HG03432 (cell line): ENCODE results near the gene DISC1.
A peak's percentile ranks its signal among the peaks of the same experiment; 100 is the strongest.

Experiments used
- ATAC-seq: cut with Tn5 transposase; IDR thresholded peaks from one replicate; pipeline ENCODE4 v1.9.1; 2021; ENCODE audit warnings: mild to moderate bottlenecking, moderate library complexity; ENCODE audit not compliant: unreplicated experiment

DISC1 gene

GRCh38 chr1:231842441-231842840, 215.9 kb downstream of the DISC1 start:
- no peak for ATAC-seq

DNA sequence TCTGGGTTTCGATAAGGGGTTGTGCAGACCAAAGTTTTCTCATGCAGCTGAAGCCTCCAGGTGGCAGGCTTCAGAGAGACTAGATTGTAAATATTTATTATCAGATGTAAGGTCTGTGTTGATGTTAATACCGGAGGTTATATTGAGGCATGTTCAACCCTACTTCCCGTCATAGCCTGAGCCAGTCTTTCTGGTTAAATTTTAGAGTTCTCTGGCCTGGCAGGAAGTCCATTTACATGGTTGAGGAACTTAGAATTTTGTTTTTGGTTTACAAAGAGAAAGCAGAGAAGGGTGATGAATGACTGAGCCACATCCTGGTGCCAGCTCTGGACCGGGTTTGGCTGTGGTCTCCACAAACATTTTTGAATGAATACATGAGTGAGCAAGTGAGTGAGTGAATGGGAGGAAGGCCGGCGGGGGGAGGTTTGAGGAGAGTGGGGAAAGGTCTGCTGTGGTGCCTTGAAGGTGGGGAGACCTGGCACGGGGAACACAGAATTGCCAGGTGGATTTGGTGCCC, 218.5 kb downstream of the DISC1 start:
- ATAC-seq: peak; percentile 42

DNA sequence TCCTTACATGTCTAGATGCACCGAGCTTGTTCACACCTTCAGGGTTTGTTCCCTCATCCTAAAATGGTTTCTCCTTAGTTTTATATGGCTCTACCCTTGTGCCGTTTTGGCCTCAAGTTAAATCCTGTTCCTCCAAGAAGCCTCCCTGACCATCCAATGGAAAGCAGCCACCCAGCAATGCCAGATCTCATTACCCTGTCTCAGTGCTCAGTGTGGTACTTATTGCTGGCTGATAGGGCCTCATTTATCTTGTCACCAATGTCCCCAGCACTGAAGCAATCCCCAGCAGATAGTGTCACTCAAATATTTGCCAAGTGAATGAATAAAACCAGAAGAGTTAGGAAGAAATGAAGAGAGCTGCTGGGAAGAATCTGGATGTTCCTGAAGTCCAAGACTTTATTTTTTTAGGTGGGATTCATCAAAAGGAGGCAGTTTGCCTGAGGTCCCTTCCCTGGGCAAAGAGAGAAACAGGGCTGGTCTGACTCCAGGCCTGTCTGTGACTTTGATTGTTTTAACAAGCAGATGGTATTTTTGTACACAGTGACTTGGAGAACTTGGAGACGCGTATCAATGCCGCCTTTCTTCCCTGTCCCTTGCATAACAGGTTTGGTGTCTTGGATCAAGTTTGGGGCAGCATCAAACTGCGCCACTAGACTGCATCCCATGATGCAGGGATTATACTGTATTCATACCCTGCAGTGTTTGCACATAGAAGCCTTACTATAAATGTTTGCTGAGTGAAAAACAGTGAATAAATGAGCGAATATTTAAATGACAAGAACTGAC, 221.2 kb downstream of the DISC1 start:
- ATAC-seq: no peak

GRCh38 chr1:231849981-231850380, 223.4 kb downstream of the DISC1 start:
- no peak for ATAC-seq

DNA sequence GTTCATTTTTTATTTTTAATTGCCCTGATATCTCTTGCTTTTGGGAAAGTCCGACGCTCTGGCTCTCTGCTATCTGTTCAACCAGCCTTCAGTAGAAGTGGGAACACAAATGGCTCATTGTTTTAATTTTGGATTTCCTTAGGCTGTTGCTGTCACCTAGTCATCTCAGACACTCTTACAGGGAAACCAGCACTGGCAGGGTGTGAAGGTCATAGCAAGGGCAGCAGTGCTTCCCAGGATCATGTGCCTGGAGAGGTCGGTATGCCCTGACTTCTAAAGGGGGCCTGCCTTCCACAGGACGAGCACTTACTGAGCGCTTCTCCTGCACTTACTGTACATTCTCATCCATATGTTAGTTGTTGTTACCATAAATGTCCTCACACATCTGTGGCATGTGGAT, 224.2 kb downstream of the DISC1 start:
- ATAC-seq: no peak

DNA sequence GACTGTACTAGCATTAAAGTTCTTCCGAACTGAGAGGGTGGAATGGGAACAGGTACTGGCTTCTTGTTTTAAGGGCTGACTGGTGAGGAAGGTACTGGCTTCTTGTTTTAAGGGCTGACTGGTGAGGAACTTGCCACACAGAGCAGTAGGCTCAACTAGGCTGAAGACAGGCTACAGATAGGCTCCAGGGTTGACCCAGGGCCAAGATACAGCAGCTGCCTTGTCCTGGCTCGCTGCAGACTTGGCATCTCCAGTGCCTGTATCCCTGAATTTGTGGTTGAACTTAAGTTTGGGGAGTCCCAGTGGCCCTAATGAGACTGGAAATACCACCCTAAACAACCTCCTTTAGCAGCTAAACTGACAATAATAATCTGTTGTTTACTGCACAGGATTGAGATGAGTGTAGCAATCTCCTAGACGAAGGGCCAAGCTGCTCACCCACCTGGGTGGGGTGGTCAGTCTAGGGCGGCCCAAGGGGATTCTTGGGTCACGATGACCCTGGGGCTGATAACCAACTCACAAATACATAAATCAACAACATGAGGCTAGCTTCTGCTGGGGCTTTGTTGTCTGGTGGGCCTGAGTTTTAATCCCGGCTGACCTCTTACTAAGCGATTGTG, 227.1 kb downstream of the DISC1 start:
- ATAC-seq: no peak

- no peak for ATAC-seq
These were observed 228.8 kb downstream of the DISC1 start for GRCh38 chr1:231855361-231855760.

- no peak for ATAC-seq
These were observed 229.3 kb downstream of the DISC1 start for GRCh38 chr1:231855926-231856325.

DNA sequence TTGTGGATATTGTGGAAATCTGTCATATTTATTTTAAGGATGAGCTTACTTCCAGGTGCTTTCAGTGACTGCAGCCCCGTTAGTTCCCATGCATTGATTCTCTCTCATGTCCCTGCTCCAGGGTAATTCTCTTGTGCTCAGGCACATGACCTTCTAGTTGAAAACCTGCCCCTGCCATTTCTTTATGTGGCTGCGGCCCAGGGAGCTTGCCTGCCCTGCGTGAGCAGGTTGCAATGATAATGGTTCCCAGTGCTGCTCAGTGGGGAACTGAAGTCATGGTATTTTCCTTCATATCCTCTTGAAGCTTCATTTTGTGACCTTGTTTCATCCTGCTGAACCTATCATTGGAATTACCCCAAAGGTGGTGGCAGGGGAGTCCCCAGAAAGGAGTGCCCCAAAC, 229.8 kb downstream of the DISC1 start:
- no peak for ATAC-seq

- no peak for ATAC-seq
These were observed 230.3 kb downstream of the DISC1 start for GRCh38 chr1:231856894-231857293.

GRCh38 chr1:231857609-231858135, 231.1 kb downstream of the DISC1 start:
- no peak for ATAC-seq

- no peak for ATAC-seq
These were observed 233.9 kb downstream of the DISC1 start for GRCh38 chr1:231860221-231861088.

- ATAC-seq: no peak
These were observed 235.2 kb downstream of the DISC1 start for GRCh38 chr1:231861541-231862481.

DNA sequence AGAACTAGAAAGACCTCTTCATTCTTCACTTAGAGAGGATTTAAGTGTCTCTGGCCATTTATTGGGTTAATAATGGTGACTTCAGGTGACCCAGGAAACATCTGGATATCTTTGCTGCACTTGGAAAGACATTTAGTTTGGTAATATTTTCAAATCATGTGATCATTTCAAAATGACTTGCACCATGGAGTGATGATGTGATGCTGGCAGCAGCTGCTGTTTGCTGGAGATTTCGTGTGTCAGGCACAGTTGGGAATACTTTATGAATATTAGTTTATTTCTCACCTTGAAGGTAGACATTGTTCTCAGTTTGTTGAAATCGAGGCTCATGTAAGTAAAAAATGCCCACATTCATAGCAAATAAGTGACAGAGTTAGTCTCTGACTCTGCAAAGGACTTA, 236.0 kb downstream of the DISC1 start:
- ATAC-seq: no peak

- ATAC-seq: no peak
These were observed 238.7 kb downstream of the DISC1 start for GRCh38 chr1:231865331-231865730.

DNA sequence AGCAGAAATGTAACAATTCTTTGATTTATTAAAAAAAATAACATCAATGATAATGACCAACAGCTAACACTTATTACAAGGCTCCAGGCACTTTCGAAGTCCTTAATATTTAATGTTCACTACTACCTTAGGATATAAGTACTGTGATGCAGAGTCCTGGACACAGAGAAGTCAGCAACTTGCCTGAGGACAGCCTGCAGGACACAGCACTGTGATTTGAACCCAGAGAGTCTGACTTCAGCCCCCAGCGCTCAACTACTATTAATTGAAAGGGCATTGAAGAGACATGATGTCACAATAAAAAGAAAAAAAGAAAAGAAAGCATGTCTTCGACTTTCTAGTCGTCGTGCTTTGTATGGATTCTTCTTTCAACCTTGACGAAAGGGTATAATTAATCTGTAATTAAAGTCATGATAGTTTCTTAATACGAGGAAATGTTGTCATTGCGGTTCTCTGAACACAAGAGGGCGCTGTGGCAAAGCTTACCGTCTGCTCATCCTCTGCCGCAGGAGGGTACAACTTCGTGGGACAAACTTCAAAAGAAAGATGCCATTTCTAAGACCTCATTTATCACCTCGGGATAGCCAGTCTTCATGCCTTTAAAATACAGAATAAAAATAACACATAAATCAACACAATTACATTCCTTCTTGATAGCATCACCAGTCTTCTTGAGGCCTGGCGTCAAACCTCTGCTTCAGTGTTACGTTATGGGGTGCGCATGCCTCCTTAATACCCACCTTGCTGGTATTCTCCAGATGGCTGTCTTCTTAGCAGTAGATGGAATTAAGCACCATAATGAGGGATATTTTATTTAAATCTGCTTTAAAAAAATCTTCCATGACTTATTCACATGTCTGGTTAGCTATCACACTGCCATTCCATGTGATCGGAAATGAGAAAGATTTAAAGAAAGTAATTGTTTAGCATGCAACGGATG, 240.1 kb downstream of the DISC1 start:
- ATAC-seq: no peak

- no peak for ATAC-seq
These were observed 241.0 kb downstream of the DISC1 start for GRCh38 chr1:231867607-231868006.

- ATAC-seq: peak; percentile 64
These were observed 242.8 kb downstream of the DISC1 start for GRCh38 chr1:231869364-231869763.

DNA sequence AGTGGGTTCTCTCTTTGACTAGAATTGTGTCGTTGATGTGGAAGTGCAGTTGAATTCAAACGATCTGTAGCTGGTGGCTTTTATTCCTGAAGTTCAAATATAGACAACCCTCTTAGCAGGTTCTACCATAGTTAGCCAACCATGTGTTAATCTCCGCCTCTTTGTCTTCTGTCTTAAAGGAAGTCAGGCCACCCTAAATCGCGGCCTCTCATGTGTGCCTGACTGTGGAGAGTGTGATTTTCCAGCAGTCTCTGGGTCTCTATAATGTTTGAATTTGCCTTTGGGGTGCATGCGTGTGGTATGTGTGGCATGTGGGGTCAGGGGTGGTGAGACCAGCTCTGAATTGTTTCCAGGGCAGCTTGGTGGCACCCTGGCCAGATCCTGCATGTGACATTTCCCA, 244.9 kb downstream of the DISC1 start:
- ATAC-seq: no peak
